GM23248 (cell line): ENCODE data around the gene MACF1.

Experiments
- EZH2 ChIP-seq: fragments of 200-600 bp; sonication (generic); IDR thresholded peaks from 2 replicates; pipeline ENCODE4 v1.6.1; 2018; ENCODE audit warnings: antibody characterized with exemption, mild to moderate bottlenecking; ENCODE audit not compliant: insufficient read depth, poor library complexity, severe bottlenecking
- EZH2phosphoT487 ChIP-seq: fragments of 200-600 bp; sonication (generic); IDR thresholded peaks from 2 replicates; pipeline ENCODE4 v1.6.1; 2018; ENCODE audit warnings: antibody characterized with exemption, moderate library complexity, mild to moderate bottlenecking, low read depth; ENCODE audit not compliant: insufficient read depth

- TF ChIP-seq EZH2: no peak
- no peak for TF ChIP-seq EZH2phosphoT487
Observed at GRCh38 chr1:39360731-39361130, 156.2 kb downstream of the MACF1 start.
